ENCODE measurements around the gene LPIN1.

The LPIN1 gene

GRCh38 chr2:11743366-11743765 lies 3.1 kb upstream of the LPIN1 start:
- intact Hi-C loops (cut with micrococcal nuclease), result loop anchor here (10.0 kb wide), 2 partner anchors 279 to 399 kb away; partner anchors contain the start of genes E2F6 and ROCK2
- peak overlapping the region; percentile 82 for H3K27ac Mint-ChIP-seq
- no peak overlapping the region for H3K4me3 Mint-ChIP-seq
- peaks cover 6% of the 10 kb centered on the region for H3K27me3 Mint-ChIP-seq
- no peaks in the 10 kb centered on the region for H3K9me3 Mint-ChIP-seq
- peaks cover 64% of the 10 kb centered on the region for H3K4me1 Mint-ChIP-seq (ENCODE audit: low read depth)
- no peaks in the 10 kb centered on the region for H3K36me3 Mint-ChIP-seq (ENCODE audit: low read depth)

GRCh38 chr2:11743846-11744553 lies 2.4 kb upstream of the LPIN1 start:
- Mint-ChIP-seq H3K4me1 (ENCODE audit: low read depth) (peaks cover 64% of the 10 kb centered on the region), H3K4me3 (peak overlapping the region; percentile 45), H3K27me3 (peaks cover 12% of the 10 kb centered on the region), H3K9me3 (no peaks in the 10 kb centered on the region), H3K36me3 (ENCODE audit: low read depth) (no peaks in the 10 kb centered on the region), H3K27ac (peak overlapping the region; percentile 82)
- intact Hi-C loops (cut with micrococcal nuclease), result loop anchor here (2.0 to 10.0 kb wide), 3 partner anchors 45 to 399 kb away; partner anchors contain the start of genes E2F6 and ROCK2

- peaks cover 17% of the 10 kb centered on the region for H3K27me3 Mint-ChIP-seq
- H3K4me1 Mint-ChIP-seq (ENCODE audit: low read depth), result peaks cover 69% of the 10 kb centered on the region
- peak overlapping the region; percentile 40 for H3K4me3 Mint-ChIP-seq
These were observed 1.6 kb upstream of the LPIN1 start for GRCh38 chr2:11744631-11745394.

GRCh38 chr2:11745613-11746375 lies 638 bp upstream of the LPIN1 start:
- intact Hi-C loops (cut with micrococcal nuclease), result loop anchor here (1.0 to 10.0 kb wide), 4 partner anchors 47 to 401 kb away; partner anchors contain the start of genes E2F6 and ROCK2
- no peaks in the 10 kb centered on the region for H3K36me3 Mint-ChIP-seq (ENCODE audit: low read depth)
- H3K27me3 Mint-ChIP-seq, result peaks cover 16% of the 10 kb centered on the region
- peak overlapping the region; percentile 82 for H3K27ac Mint-ChIP-seq
- H3K4me1 Mint-ChIP-seq (ENCODE audit: low read depth), result peaks cover 79% of the 10 kb centered on the region
- peak overlapping the region; percentile 51 for H3K4me3 Mint-ChIP-seq
- H3K9me3 Mint-ChIP-seq, result no peaks in the 10 kb centered on the region

More at GRCh38 chr2:11744631-11745394, 1.6 kb upstream of the LPIN1 start:
- Mint-ChIP-seq H3K36me3 (ENCODE audit: low read depth) (no peaks in the 10 kb centered on the region), H3K9me3 (no peaks in the 10 kb centered on the region), H3K27ac (peak overlapping the region; percentile 82)
- intact Hi-C loops (cut with micrococcal nuclease), result loop anchor here (2.0 to 10.0 kb wide), 3 partner anchors 46 to 400 kb away; partner anchors contain the start of genes E2F6 and ROCK2

- H3K9me3 Mint-ChIP-seq, result no peaks in the 10 kb centered on the region
These were observed 501 bp downstream of the LPIN1 start for GRCh38 chr2:11746807-11747459.

GRCh38 chr2:11748018-11748860 lies 1.8 kb downstream of the LPIN1 start:
- Mint-ChIP-seq H3K36me3 (ENCODE audit: low read depth) (no peaks in the 10 kb centered on the region), H3K4me3 (peak overlapping the region; percentile 82), H3K4me1 (ENCODE audit: low read depth) (peaks cover 81% of the 10 kb centered on the region), H3K9me3 (no peaks in the 10 kb centered on the region), H3K27me3 (peaks cover 16% of the 10 kb centered on the region), H3K27ac (peak overlapping the region; percentile 79)
- intact Hi-C loops (cut with micrococcal nuclease), result loop anchor here (10.0 kb wide), 2 partner anchors 283 to 403 kb away; partner anchors contain the start of genes E2F6 and ROCK2

More at GRCh38 chr2:11746807-11747459, 501 bp downstream of the LPIN1 start:
- Mint-ChIP-seq H3K27ac (peak overlapping the region; percentile 79), H3K4me3 (peak overlapping the region; percentile 82), H3K27me3 (peaks cover 16% of the 10 kb centered on the region), H3K4me1 (ENCODE audit: low read depth) (peaks cover 85% of the 10 kb centered on the region), H3K36me3 (ENCODE audit: low read depth) (no peaks in the 10 kb centered on the region)
- intact Hi-C loops (cut with micrococcal nuclease), result loop anchor here (1.0 to 10.0 kb wide), 3 partner anchors 59 to 402 kb away; partner anchors contain the start of genes E2F6 and ROCK2

- H3K4me3 Mint-ChIP-seq, result peak overlapping the region; percentile 82
- H3K4me1 Mint-ChIP-seq (ENCODE audit: low read depth), result peaks cover 83% of the 10 kb centered on the region
- intact Hi-C loops (cut with micrococcal nuclease), result loop anchor here (10.0 kb wide), 2 partner anchors 284 to 404 kb away; partner anchors contain the start of genes E2F6 and ROCK2
- peaks cover 16% of the 10 kb centered on the region for H3K27me3 Mint-ChIP-seq
- H3K27ac Mint-ChIP-seq, result peak overlapping the region; percentile 79
- H3K9me3 Mint-ChIP-seq, result no peaks in the 10 kb centered on the region
- H3K36me3 Mint-ChIP-seq (ENCODE audit: low read depth), result no peaks in the 10 kb centered on the region
These were observed 2.6 kb downstream of the LPIN1 start for GRCh38 chr2:11748861-11749645.

GRCh38 chr2:11749646-11750349 lies 3.4 kb downstream of the LPIN1 start:
- H3K4me1 Mint-ChIP-seq (ENCODE audit: low read depth), result peaks cover 83% of the 10 kb centered on the region
- H3K27me3 Mint-ChIP-seq, result peaks cover 16% of the 10 kb centered on the region
- peak overlapping the region; percentile 79 for H3K27ac Mint-ChIP-seq
- intact Hi-C loops (cut with micrococcal nuclease), result loop anchor here (10.0 kb wide), 2 partner anchors 285 to 405 kb away; partner anchors contain the start of genes E2F6 and ROCK2
- H3K9me3 Mint-ChIP-seq, result no peaks in the 10 kb centered on the region
- peak overlapping the region; percentile 82 for H3K4me3 Mint-ChIP-seq
- no peaks in the 10 kb centered on the region for H3K36me3 Mint-ChIP-seq (ENCODE audit: low read depth)

- Mint-ChIP-seq H3K27ac (no peak overlapping the region), H3K9me3 (no peaks in the 10 kb centered on the region), H3K4me3 (no peak overlapping the region), H3K4me1 (ENCODE audit: low read depth) (peaks cover 82% of the 10 kb centered on the region), H3K27me3 (peaks cover 16% of the 10 kb centered on the region), H3K36me3 (ENCODE audit: low read depth) (peaks cover 4% of the 10 kb centered on the region)
- intact Hi-C loops (cut with micrococcal nuclease), result no loop called here
These were observed 4.0 kb downstream of the LPIN1 start for GRCh38 chr2:11750422-11750821.

- intact Hi-C loops (cut with micrococcal nuclease), result no loop called here
- Mint-ChIP-seq H3K36me3 (ENCODE audit: low read depth) (peaks cover 8% of the 10 kb centered on the region), H3K9me3 (no peaks in the 10 kb centered on the region), H3K27ac (no peak overlapping the region), H3K27me3 (peaks cover 16% of the 10 kb centered on the region), H3K4me3 (no peak overlapping the region), H3K4me1 (ENCODE audit: low read depth) (peaks cover 82% of the 10 kb centered on the region)
These were observed 4.5 kb downstream of the LPIN1 start for GRCh38 chr2:11750917-11751316.

- H3K36me3 Mint-ChIP-seq (ENCODE audit: low read depth), result peaks cover 8% of the 10 kb centered on the region
- peak overlapping the region; percentile 52 for H3K27ac Mint-ChIP-seq
- intact Hi-C loops (cut with micrococcal nuclease), result no loop called here
- H3K9me3 Mint-ChIP-seq, result no peaks in the 10 kb centered on the region
- peaks cover 13% of the 10 kb centered on the region for H3K27me3 Mint-ChIP-seq
- H3K4me1 Mint-ChIP-seq (ENCODE audit: low read depth), result peaks cover 72% of the 10 kb centered on the region
- H3K4me3 Mint-ChIP-seq, result no peak overlapping the region
These were observed 6.5 kb downstream of the LPIN1 start for GRCh38 chr2:11752906-11753305.

All from dendritic cell treated with granulocyte-macrophage colony-stimulating factor and Interleukin-4, amounts not matched to agents 40 ng/mL and 50 ng/mL, for 4 days (primary cell).